ENCODE data around the gene BCAS4.
A peak's percentile ranks its signal among the peaks of the same experiment; 100 is the strongest.

Gene BCAS4, protein sequence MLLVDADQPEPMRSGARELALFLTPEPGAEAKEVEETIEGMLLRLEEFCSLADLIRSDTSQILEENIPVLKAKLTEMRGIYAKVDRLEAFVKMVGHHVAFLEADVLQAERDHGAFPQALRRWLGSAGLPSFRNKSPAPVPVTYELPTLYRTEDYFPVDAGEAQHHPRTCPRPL

DNA sequence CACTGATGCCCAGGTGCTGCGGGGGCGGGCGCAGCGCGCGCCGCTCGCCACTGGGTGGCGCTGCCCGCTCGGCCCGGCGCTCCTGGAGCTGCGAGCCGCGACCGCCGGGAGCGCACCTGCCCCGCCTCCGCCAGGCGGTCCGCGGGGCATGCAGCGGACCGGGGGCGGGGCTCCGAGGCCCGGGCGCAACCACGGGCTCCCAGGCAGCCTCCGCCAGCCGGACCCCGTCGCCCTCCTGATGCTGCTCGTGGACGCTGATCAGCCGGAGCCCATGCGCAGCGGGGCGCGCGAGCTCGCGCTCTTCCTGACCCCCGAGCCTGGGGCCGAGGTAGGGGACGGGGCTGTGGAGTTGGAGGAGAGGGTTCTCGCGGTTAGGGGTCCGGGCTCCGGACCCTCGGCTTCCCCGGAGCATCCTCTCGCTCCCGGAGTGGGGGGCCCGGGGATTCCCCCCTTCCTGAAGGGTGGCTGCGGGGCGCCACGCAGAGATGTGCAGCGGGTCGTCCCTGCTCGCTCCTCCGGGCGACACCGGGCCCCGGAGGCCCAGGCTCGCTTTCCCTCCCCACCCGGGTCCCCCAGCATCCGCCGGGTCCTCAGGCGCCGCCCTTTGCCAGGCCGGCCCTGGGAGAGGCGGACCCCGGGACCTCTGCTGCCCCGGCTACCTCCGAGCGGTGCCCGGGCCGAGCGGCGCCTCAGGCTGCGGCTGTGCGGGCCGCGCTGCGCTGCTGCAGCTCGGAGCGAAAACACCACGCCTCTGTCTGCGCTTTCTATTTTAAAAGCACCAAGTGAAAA is at the start of gene BCAS4:
Gene BCAS4 (plus strand): TSS at position 216 of the 789 bp plus-strand sequence. CDS start 23 bp downstream, at position 239.
- Histone ChIP-seq H3F3A (ENCODE audit: control insufficient read depth, insufficient read depth) (peaks cover 37% of the 10 kb centered on the region), H3K9me3 (ENCODE audit: control insufficient read depth, insufficient read depth, low read length) (no peaks in the 10 kb centered on the region), H4K20me1 (ENCODE audit: control insufficient read depth, insufficient read depth, low read depth, low read length) (no peaks in the 10 kb centered on the region), H3K4me3 (ENCODE audit: low read length) (peak within 1 kb of the TSS; percentile 96), H3K4me1 (ENCODE audit: control insufficient read depth, low read length) (peaks cover 67% of the 10 kb centered on the region), H3K4me2 (ENCODE audit: low read length) (peak within 1 kb of the TSS; percentile 87), H3K27me3 (ENCODE audit: control insufficient read depth, low read length) (no peaks in the 10 kb centered on the region), H3K79me2 (ENCODE audit: control insufficient read depth, low read length) (peaks cover 51% of the 10 kb centered on the region), H3K9me2 (replicated peaks; ENCODE audit: control insufficient read depth, low read length) (no peaks in the 10 kb centered on the region), H3K36me3 (ENCODE audit: control insufficient read depth, low read length) (peaks cover 45% of the 10 kb centered on the region), H3K27ac (ENCODE audit: low read depth, low read length) (peak within 1 kb of the TSS; percentile 92)
- no peak for TF ChIP-seq EZH2phosphoT487 (IDR thresholded peaks at IDR 0.05; ENCODE audit: borderline replicate concordance, low read length)
- TF ChIP-seq, protein P1, sequence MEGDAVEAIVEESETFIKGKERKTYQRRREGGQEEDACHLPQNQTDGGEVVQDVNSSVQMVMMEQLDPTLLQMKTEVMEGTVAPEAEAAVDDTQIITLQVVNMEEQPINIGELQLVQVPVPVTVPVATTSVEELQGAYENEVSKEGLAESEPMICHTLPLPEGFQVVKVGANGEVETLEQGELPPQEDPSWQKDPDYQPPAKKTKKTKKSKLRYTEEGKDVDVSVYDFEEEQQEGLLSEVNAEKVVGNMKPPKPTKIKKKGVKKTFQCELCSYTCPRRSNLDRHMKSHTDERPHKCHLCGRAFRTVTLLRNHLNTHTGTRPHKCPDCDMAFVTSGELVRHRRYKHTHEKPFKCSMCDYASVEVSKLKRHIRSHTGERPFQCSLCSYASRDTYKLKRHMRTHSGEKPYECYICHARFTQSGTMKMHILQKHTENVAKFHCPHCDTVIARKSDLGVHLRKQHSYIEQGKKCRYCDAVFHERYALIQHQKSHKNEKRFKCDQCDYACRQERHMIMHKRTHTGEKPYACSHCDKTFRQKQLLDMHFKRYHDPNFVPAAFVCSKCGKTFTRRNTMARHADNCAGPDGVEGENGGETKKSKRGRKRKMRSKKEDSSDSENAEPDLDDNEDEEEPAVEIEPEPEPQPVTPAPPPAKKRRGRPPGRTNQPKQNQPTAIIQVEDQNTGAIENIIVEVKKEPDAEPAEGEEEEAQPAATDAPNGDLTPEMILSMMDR (IDR thresholded peaks at IDR 0.05; ENCODE audit: low read depth, low read length, poor library complexity, severe bottlenecking) = peak; percentile 54

DNA sequence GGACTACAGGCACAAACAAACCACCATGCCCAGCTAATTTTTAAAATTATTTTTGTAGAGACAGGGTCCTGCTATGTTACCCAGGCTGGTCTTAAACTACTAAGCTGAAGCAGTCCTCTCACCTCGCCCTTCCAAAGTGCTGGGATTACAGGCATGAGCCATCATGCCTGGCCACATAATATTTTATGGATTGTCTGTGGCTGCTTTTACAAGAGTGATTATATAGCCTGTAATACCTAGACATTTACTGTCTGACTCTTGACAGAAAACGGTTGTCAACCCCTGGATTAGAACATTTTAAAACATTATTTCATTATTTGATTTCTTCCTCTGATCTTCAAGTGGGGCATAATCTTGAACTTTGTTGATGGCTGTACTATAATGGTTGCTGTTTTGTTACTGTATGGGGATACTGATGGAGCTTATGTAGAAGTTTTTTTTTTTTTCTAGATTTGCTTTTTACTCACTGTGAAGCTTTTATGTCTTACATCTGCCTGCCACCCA is 49.2 kb upstream of the BCAS4 start:
- peaks cover 13% of the 10 kb centered on the region for H3K36me3 ChIP-seq (ENCODE audit: control insufficient read depth, low read length)
- TF ChIP-seq, protein P1 (IDR thresholded peaks at IDR 0.05; ENCODE audit: low read depth, low read length, poor library complexity, severe bottlenecking) = no peak
- TF ChIP-seq EZH2phosphoT487 (IDR thresholded peaks at IDR 0.05; ENCODE audit: borderline replicate concordance, low read length) = no peak

DNA sequence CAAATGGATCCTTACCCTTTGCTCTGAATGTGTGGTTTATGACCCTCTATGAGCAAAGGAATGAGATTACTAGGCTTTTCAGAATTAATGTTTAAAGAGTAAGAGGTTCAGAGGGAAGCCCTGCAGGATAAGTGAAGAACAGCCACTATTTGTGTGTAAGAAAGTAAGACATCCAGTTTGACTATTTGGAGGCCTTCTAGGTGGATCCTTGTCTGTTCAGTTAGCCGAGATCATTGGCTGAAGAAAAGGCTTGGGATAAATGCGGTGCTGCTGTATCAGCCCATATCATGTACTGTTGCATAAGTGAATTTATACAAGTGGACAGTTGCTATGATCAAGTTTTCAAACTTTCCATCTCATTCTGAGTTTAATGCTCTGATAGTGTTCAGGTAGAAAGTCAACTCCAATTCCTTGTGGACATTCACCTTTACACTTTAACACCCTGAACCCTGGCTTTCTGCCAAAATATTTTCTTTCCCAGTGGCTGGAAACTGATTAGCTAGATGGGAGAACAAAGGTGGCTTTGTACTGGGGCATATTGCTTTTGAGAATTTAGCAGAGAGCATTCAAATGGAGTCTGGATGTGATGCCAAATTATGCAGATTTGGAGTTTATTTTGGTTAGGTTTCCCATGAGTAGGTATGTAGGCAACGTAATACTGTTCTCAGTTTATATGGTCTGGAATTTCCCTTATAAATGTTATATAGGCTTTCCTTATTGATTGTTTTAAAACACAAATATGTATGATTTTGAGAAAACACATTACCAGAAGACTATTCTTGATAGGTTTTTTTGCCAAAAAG is 48.5 kb upstream of the BCAS4 start:
- H3K9me3 ChIP-seq (ENCODE audit: control insufficient read depth, insufficient read depth, low read length) = no peaks in the 10 kb centered on the region
- H3K4me1 ChIP-seq (ENCODE audit: control insufficient read depth, low read length) = no peaks in the 10 kb centered on the region
- H3K9me2 ChIP-seq (replicated peaks; ENCODE audit: control insufficient read depth, low read length) = no peaks in the 10 kb centered on the region
- H3K27me3 ChIP-seq (ENCODE audit: control insufficient read depth, low read length) = no peaks in the 10 kb centered on the region
- H3K4me3 ChIP-seq (ENCODE audit: low read length) = no peak overlapping the region
- H3K79me2 ChIP-seq (ENCODE audit: control insufficient read depth, low read length) = peaks cover 11% of the 10 kb centered on the region; the same call in 1 of the 2 replicates
- 0 out of 2 replicates have a peak, but pooled peaks cover 9% of the 10 kb centered on the region for H4K20me1 ChIP-seq (ENCODE audit: control insufficient read depth, insufficient read depth, low read depth, low read length)
- H3K27ac ChIP-seq (ENCODE audit: low read depth, low read length) = no peak overlapping the region
- H3K4me2 ChIP-seq (ENCODE audit: low read length) = no peak overlapping the region
- TF ChIP-seq EZH2phosphoT487 (IDR thresholded peaks at IDR 0.05; ENCODE audit: borderline replicate concordance, low read length) = no peak
- TF ChIP-seq, protein P1 (IDR thresholded peaks at IDR 0.05; ENCODE audit: low read depth, low read length, poor library complexity, severe bottlenecking) = no peak
- no peaks in the 10 kb centered on the region; the same call in 1 of the 2 replicates for H3F3A ChIP-seq (ENCODE audit: control insufficient read depth, insufficient read depth)
- peaks cover 13% of the 10 kb centered on the region for H3K36me3 ChIP-seq (ENCODE audit: control insufficient read depth, low read length)

More for the DNA sequence above, 49.2 kb upstream of the BCAS4 start:
- Histone ChIP-seq H4K20me1 (ENCODE audit: control insufficient read depth, insufficient read depth, low read depth, low read length) (0 out of 2 replicates have a peak, but pooled peaks cover 9% of the 10 kb centered on the region), H3K79me2 (ENCODE audit: control insufficient read depth, low read length) (peaks cover 14% of the 10 kb centered on the region; the same call in 1 of the 2 replicates), H3K27me3 (ENCODE audit: control insufficient read depth, low read length) (no peaks in the 10 kb centered on the region), H3K4me2 (ENCODE audit: low read length) (no peak overlapping the region), H3K9me2 (replicated peaks; ENCODE audit: control insufficient read depth, low read length) (no peaks in the 10 kb centered on the region), H3K4me1 (ENCODE audit: control insufficient read depth, low read length) (no peaks in the 10 kb centered on the region), H3F3A (ENCODE audit: control insufficient read depth, insufficient read depth) (no peaks in the 10 kb centered on the region; the same call in 1 of the 2 replicates), H3K27ac (ENCODE audit: low read depth, low read length) (no peak overlapping the region), H3K4me3 (ENCODE audit: low read length) (no peak overlapping the region), H3K9me3 (ENCODE audit: control insufficient read depth, insufficient read depth, low read length) (no peaks in the 10 kb centered on the region)

Measured in DOHH2 (cell line).